NCI-H226 (cell line): Measurements from ENCODE around the gene RASSF5.
"Not testable (repeated sequence)": the region's sequence is repeated elsewhere in the genome, so short reads cannot be mapped to it uniquely, and the experiment has no call there.

Experiments
- DNase-seq: peaks from one replicate; pipeline ENCODE4 v3.0.0-alpha.2; 2015

The RASSF5 gene

GRCh38 chr1:206477110-206477509 lies 30.2 kb upstream of the RASSF5 start:
- DNase-seq = no peak

DNA sequence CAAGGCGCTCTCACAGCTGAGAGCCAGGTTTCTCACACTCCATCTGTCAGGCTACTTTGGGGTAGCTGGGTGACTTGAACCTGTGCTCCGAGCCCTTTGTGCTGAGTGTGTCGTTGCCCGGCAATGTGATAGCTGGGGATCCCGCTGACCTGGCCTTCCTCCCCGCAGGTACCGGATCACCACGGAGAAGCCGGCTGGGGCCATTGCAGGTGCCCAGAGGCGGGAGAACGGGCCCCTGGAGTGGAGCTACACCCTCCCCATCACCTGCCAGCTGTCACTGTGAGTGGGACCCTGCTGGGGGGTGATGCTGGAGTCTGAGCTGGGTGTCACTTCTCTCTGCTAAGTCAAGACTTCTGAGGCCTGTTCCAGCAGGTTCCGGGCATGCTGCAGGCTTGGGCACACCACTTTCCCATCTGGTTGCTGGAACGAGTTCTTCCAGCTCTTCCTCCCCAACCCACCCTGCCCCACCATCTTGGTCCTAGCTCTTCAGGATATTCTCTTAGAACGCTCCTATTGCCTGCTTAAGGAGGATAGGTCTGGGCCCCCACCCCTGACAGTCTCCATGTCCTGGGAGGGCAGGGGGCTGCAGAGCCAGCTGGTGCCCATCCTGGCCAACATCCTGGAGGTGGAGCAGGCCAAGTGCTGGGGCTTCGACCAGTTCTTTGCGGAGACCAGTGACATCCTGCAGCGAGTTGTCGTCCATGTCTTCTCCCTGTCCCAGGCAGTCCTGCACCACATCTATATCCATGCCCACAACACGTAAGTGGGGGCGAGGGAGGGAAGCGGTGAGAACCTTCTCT lies 29.6 kb upstream of the RASSF5 start:
- DNase-seq = no peak

- no peak for DNase-seq
Measured at GRCh38 chr1:206478746-206479145, 28.6 kb upstream of the RASSF5 start.

GRCh38 chr1:206479183-206480125 lies 27.9 kb upstream of the RASSF5 start:
- DNase-seq = peak; percentile 72

- DNase-seq = no peak
Measured at GRCh38 chr1:206480211-206480610, 27.1 kb upstream of the RASSF5 start.

GRCh38 chr1:206482611-206483010 lies 24.7 kb upstream of the RASSF5 start:
- DNase-seq = no peak

GRCh38 chr1:206483864-206484263 lies 23.5 kb upstream of the RASSF5 start:
- not testable (repeated sequence) for DNase-seq

- no peak for DNase-seq
Measured at GRCh38 chr1:206484901-206485300, 22.4 kb upstream of the RASSF5 start.

- no peak for DNase-seq
Measured at GRCh38 chr1:206486995-206487788, 20.1 kb upstream of the RASSF5 start.

GRCh38 chr1:206487970-206488369 lies 19.4 kb upstream of the RASSF5 start:
- no peak for DNase-seq

DNA sequence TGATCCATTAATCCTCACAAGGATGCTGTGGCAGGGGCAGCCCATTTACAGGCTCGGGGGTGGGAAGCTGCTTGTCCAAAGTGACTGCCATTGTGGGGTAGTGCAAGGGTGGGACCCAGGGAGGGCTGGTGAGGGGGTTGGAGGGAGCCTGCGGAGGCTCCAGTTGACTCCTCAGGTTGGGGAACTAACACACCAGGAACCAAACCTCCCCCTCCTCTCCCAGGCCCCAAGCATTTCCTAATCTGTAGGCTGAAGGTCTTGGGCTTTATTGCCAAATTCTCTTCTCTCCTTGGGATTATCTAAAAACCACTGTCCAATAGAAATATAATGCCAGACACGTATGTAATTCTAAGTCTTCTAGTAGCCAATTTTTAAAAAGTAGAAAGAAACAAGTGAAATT lies 18.9 kb upstream of the RASSF5 start:
- no peak for DNase-seq

DNA sequence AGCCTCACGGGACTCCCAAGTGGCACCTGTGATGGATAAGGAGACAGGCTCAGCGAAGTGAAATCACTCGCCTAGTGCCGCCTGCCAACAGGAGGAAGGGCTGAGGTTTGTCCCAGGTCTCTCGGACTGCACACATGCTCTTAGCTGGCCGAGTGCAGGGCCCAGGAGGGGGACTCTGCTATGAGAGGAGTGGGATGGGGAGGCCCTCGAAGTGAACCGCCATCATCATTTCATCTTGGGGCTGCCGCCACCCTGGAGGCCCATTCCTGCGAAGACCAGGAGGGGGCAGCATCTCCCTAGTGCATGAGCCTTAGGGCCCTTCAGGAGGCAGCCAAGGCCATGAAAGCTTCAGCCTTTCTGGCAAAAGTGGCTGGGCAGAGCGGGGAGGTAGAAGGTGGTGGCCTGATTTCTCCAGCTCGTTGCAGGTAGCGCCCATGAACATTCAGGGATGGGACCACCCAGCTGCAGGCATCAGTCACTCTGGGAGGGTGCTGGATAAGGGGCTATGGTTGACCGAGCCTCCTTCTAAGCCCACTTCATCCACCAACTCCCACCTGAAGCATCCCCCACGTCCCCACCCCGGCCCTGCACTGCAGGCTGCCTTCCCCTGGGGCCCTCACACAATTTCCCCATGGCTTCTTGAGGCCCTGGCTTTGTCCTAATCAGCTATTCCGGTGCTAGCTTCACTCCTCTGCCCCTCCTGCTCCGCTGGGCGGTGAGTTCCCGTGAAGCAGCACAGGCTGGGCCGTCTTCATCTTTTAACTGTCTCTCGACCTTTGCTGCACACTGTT lies 17.2 kb upstream of the RASSF5 start:
- peak; percentile 60 for DNase-seq

DNA sequence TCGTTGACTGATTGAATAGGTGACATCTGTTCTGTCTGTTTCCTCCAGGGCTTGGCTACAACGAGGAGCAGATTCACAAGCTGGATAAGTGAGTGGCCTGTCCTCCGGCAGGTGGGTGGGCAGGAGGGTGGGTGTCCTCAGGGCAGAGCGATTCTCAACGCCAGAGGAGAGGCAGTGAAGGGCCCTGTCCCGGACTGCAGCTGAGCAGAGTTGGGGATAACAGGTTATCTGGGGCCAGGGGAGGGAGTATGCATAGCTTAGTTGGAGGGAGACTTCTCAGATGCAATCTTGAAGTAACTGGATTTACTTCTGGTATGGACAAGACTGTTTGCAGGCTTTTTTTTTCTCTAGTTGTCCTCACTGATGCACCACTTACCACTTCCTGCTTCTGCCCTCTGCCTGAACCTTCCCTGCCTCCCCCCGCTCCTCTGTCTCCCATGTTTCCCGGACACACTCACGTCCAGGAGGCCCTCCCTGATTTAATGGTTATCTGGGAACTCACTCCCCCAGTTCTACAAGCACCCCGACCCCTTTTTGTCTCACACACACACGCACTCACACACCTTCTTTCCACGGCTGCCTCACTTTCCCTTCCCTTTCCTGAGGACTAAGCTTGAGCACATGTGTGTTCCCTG lies 16.4 kb upstream of the RASSF5 start:
- peak; percentile 57 for DNase-seq

DNA sequence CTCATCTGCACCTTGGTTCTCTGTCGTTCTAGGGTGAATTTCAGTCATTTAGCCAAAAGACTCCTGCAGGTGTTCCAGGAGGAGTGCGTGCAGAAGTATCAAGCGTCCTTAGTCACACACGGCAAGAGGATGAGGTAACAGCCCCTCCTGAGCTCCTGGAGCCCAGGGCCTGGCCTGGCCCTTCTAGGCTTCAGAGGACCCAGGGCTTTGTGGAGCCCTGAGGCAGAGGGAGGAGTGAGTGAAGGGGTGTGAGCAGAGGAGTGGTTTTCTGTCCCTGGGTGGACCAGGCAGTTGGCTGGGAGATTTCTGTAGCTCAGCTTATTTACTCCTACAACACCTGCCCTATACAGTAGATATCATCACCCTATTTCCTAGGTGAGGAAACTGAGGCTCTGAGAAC lies 15.7 kb upstream of the RASSF5 start:
- no peak for DNase-seq

GRCh38 chr1:206492589-206492988 lies 14.7 kb upstream of the RASSF5 start:
- DNase-seq = no peak

GRCh38 chr1:206493279-206493678 lies 14.1 kb upstream of the RASSF5 start:
- DNase-seq = no peak

DNA sequence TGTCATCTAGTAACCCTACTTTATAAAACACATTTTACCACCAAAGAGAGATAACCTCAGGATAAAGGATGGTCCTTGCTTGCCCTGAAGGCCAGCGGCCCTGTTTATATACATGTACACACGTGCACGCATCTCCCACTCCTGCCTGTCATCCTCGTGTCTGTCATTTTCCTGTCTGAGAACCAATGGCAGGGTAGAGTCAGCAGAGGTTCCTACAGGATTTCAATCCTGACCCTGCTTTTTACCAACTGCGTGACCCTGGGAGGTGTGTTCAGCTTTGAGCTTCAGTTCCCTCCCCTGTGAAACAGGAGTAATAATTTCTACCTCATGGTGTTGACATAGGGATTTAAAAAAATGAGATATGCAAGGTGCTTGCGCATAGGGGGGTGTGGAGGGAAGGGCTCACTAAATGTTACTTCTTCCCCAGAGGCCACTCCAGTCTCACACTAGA lies 12.3 kb upstream of the RASSF5 start:
- no peak for DNase-seq

- no peak for DNase-seq
Measured at GRCh38 chr1:206495493-206496046, 11.8 kb upstream of the RASSF5 start.

GRCh38 chr1:206496131-206496793 lies 11.1 kb upstream of the RASSF5 start:
- DNase-seq = no peak

GRCh38 chr1:206497363-206497762 lies 10.0 kb upstream of the RASSF5 start:
- DNase-seq = no peak

- no peak for DNase-seq
Measured at GRCh38 chr1:206497774-206498173, 9.6 kb upstream of the RASSF5 start.
